GM13977 (cell line): Measurements from ENCODE around the gene CYB561D1.

Source experiments
- DNase-seq: peaks from one replicate; pipeline ENCODE4 v3.0.0; 2012; ENCODE audit warnings: low spot score
- CTCF ChIP-seq: IDR thresholded peaks from 2 replicates; pipeline ENCODE4 v1.5.1; 2012; ENCODE audit warnings: mild to moderate bottlenecking, control low read depth; ENCODE audit not compliant: insufficient read depth; ENCODE audit errors: extremely low read depth, missing control alignments
- in situ Hi-C: fragments of 300-500 bp; cut with MboI; formaldehyde crosslinking; loops from one replicate; pipeline ENCODE4 v1.12.0; 2022; ENCODE audit warnings: low sequenced_read_pairs, low pct_unique_long_range_greater_than_20kb, mixed read lengths, inconsistent platforms; ENCODE audit not compliant: unreplicated experiment

Gene CYB561D1

GRCh38 chr1:109528712-109529111 is 34.8 kb downstream of the CYB561D1 start:
- in situ Hi-C loops: loop anchor here (25.0 kb wide), 1 partner anchor 459 kb away; the partner anchor contains the start of gene AHCYL1

GRCh38 chr1:109529881-109530456 is 36.1 kb downstream of the CYB561D1 start:
- TF ChIP-seq CTCF: no peak
- no peak for DNase-seq
- in situ Hi-C loops: loop anchor here (5.0 to 25.0 kb wide), 3 partner anchors 38 to 457 kb away; partner anchors contain the start of genes AHCYL1 and CYB561D1

More at GRCh38 chr1:109528712-109529111, 34.8 kb downstream of the CYB561D1 start:
- TF ChIP-seq CTCF: no peak
- no peak for DNase-seq

- TF ChIP-seq CTCF: no peak
- in situ Hi-C loops: loop anchor here (5.0 to 25.0 kb wide), 3 partner anchors 38 to 457 kb away; partner anchors contain the start of genes AHCYL1 and CYB561D1
- no peak for DNase-seq
Observed at GRCh38 chr1:109530457-109531087, 36.7 kb downstream of the CYB561D1 start.

GRCh38 chr1:109531380-109531779 is 37.5 kb downstream of the CYB561D1 start:
- DNase-seq: no peak
- TF ChIP-seq CTCF: no peak
- in situ Hi-C loops: loop anchor here (5.0 to 25.0 kb wide), 3 partner anchors 39 to 456 kb away; partner anchors contain the start of genes AHCYL1 and CYB561D1

GRCh38 chr1:109531826-109532364 is 38.0 kb downstream of the CYB561D1 start:
- TF ChIP-seq CTCF: no peak
- in situ Hi-C loops: loop anchor here (5.0 to 25.0 kb wide), 3 partner anchors 40 to 455 kb away; partner anchors contain the start of genes AHCYL1 and CYB561D1
- no peak for DNase-seq

GRCh38 chr1:109532365-109533136 is 38.7 kb downstream of the CYB561D1 start:
- peak; percentile 84 for DNase-seq
- in situ Hi-C loops: loop anchor here (5.0 to 25.0 kb wide), 3 partner anchors 40 to 455 kb away; partner anchors contain the start of genes AHCYL1 and CYB561D1
- TF ChIP-seq CTCF: peak; percentile 98
